Upper lobe of left lung (tissue), 6 donors: ENCODE data around the gene CDKAL1. TPM values are rescaled to one million over a fixed set of nuclear protein-coding genes. Genes with fewer than 3 reads are reported as not detected.

ENCODE experiments used
- ATAC-seq, 2 donors: fragments of 200-7000 bp; cut with Tn5 transposase; one replicate each; pipeline ENCODE4 v1.9.1; 2022; ENCODE audit warnings: mild to moderate bottlenecking in 2 of 2, moderate library complexity in 2 of 2; ENCODE audit not compliant: low FRiP score in 2 of 2
- DNase-seq, 2 donors: peaks; one replicate each; pipeline ENCODE4 v3.0.0-alpha.2; 2019 to 2020
- H3K27ac ChIP-seq, 4 donors: fragments of 200-600 bp; sonication (generic); one replicate each; pipeline ENCODE4 v1.5.1; 2016 to 2019
- H3K27me3 ChIP-seq, 4 donors: fragments of 200-600 bp; sonication (generic); one replicate each; pipeline ENCODE4 v1.5.1; 2017 to 2019
- H3K36me3 ChIP-seq, 4 donors: fragments of 200-600 bp; sonication (generic); one replicate each; pipeline ENCODE4 v1.5.1; 2016 to 2019
- H3K4me1 ChIP-seq, 4 donors: fragments of 200-600 bp; sonication (generic); one replicate each; pipeline ENCODE4 v1.5.1; 2018 to 2019
- H3K4me3 ChIP-seq, 4 donors: fragments of 200-600 bp; sonication (generic); one replicate each; pipeline ENCODE4 v1.5.1; 2017 to 2019; ENCODE audit warnings: mild to moderate bottlenecking in 2 of 4, moderate library complexity in 1 of 4
- H3K9me3 ChIP-seq, 4 donors: fragments of 200-600 bp; sonication (generic); one replicate each; pipeline ENCODE4 v1.5.1; 2018 to 2019
- CTCF ChIP-seq, 6 experiments: fragments of 450-650 bp in 4 of 6; fragments of 200-600 bp in 2 of 6; sonication (generic) in 2 of 6; IDR thresholded peaks; one replicate each; pipeline ENCODE4 v1.5.1; 2016 to 2019; ENCODE audit warnings: antibody characterized with exemption in 6 of 6
- EP300 ChIP-seq, 4 donors: sonication (generic); formaldehyde crosslinking; IDR thresholded peaks; one replicate each; pipeline ENCODE4 v1.5.1; 2017; ENCODE audit warnings: antibody characterized with exemption in 4 of 4, control low read depth in 2 of 4
- POLR2A ChIP-seq, 4 donors: fragments of 450-650 bp; IDR thresholded peaks; one replicate each; pipeline ENCODE4 v1.5.1; 2016 to 2017; ENCODE audit warnings: antibody characterized with exemption in 4 of 4, mild to moderate bottlenecking in 2 of 4
- POLR2AphosphoS5 ChIP-seq, 2 donors: sonication (generic); formaldehyde crosslinking; IDR thresholded peaks; one replicate each; pipeline ENCODE4 v1.5.1; 2017; ENCODE audit warnings: antibody characterized with exemption in 2 of 2
- WGBS, 2 donors: methylation state at CpG; one replicate each; pipeline ENCODE4 v1.1.5; 2017 to 2018; 5-methylcytosine and 5-hydroxymethylcytosine counted together
- total RNA-seq, 6 donors: library from RNA; depleted of rRNA in 4 of 6; stranded (reverse); fragments of >200 nt in 4 of 6; gene quantifications; one replicate each; pipeline versions ENCODE4 v1.1.0 to v1.2.1, GENCODE V29; 2016 to 2021
- donor health status: DM: no; HTN: no; CAD: no; lungs with moderate emphysema.
- donor health status: DM: no; HTN: yes; CAD: no; lungs with severe emphysema.

CDKAL1 gene
- total RNA-seq, 6 donors from 2014 or later: 9.4 to 22.6 (median 13.8) TPM

GRCh38 chr6:21225912-21226311 is 691.7 kb downstream of the CDKAL1 start:
- WGBS, 2 donors: 91 to 97% methylated on average over 5 of the region's 5 CpGs

GRCh38 chr6:21227486-21227885 is 693.2 kb downstream of the CDKAL1 start:
- TF ChIP-seq POLR2AphosphoS5 (IDR thresholded peaks at IDR 0.05) (no peak), CTCF (IDR thresholded peaks at IDR 0.05) (no peak), EP300 (IDR thresholded peaks at IDR 0.05) (no peak), POLR2A (IDR thresholded peaks at IDR 0.05) (no peak)
- no peaks in the 10 kb centered on the region for H3K27me3 ChIP-seq
- peaks cover 0 to 18% (median 4%) of the 10 kb centered on the region in 4 donors for H3K36me3 ChIP-seq
- no peaks in the 10 kb centered on the region for H3K4me1 ChIP-seq
- DNase-seq: no peak
- H3K27ac ChIP-seq: no peak overlapping the region
- H3K4me3 ChIP-seq: no peak overlapping the region
- WGBS, 2 donors: 84 to 93% methylated on average over 6 of the region's 6 CpGs
- ATAC-seq: no peak
- no peaks in the 10 kb centered on the region for H3K9me3 ChIP-seq

More at GRCh38 chr6:21225912-21226311, 691.7 kb downstream of the CDKAL1 start:
- Histone ChIP-seq H3K4me3 (no peak overlapping the region), H3K9me3 (no peaks in the 10 kb centered on the region), H3K4me1 (no peaks in the 10 kb centered on the region), H3K27me3 (no peaks in the 10 kb centered on the region), H3K36me3 (peaks cover 0 to 5% (median 1%) of the 10 kb centered on the region in 4 donors), H3K27ac (no peak overlapping the region)
- TF ChIP-seq POLR2A (IDR thresholded peaks at IDR 0.05): no peak
- no peak for TF ChIP-seq EP300 (IDR thresholded peaks at IDR 0.05)
- no peak for TF ChIP-seq POLR2AphosphoS5 (IDR thresholded peaks at IDR 0.05)
- no peak for TF ChIP-seq CTCF (IDR thresholded peaks at IDR 0.05)
- ATAC-seq (no peak), DNase-seq (no peak)

GRCh38 chr6:21228411-21228810 is 694.2 kb downstream of the CDKAL1 start:
- ATAC-seq (no peak), DNase-seq (no peak)
- Histone ChIP-seq H3K27me3 (no peaks in the 10 kb centered on the region), H3K27ac (no peak overlapping the region), H3K4me3 (no peak overlapping the region), H3K36me3 (peaks cover 0 to 24% (median 4%) of the 10 kb centered on the region in 4 donors), H3K9me3 (no peaks in the 10 kb centered on the region), H3K4me1 (no peaks in the 10 kb centered on the region)
- WGBS, 2 donors: 85 to 97% methylated on average over 2 of the region's 2 CpGs
- no peak for TF ChIP-seq POLR2AphosphoS5 (IDR thresholded peaks at IDR 0.05)
- TF ChIP-seq EP300 (IDR thresholded peaks at IDR 0.05): no peak

GRCh38 chr6:21228876-21229460 is 694.7 kb downstream of the CDKAL1 start:
- peaks cover 0 to 26% (median 4%) of the 10 kb centered on the region in 4 donors for H3K36me3 ChIP-seq
- H3K4me3 ChIP-seq: no peak overlapping the region
- H3K27ac ChIP-seq: no peak overlapping the region
- TF ChIP-seq POLR2A (IDR thresholded peaks at IDR 0.05): no peak
- no peak for TF ChIP-seq EP300 (IDR thresholded peaks at IDR 0.05)
- no peak for TF ChIP-seq CTCF (IDR thresholded peaks at IDR 0.05)
- no peak for TF ChIP-seq POLR2AphosphoS5 (IDR thresholded peaks at IDR 0.05)
- no peaks in the 10 kb centered on the region for H3K27me3 ChIP-seq
- H3K4me1 ChIP-seq: no peaks in the 10 kb centered on the region
- H3K9me3 ChIP-seq: no peaks in the 10 kb centered on the region
- DNase-seq (no peak), ATAC-seq (no peak)
- 85 to 89% methylated on average over 6 of the region's 6 CpGs for WGBS, 2 donors

- DNase-seq: no peak
- Histone ChIP-seq H3K36me3 (peaks cover 0 to 26% (median 4%) of the 10 kb centered on the region in 4 donors), H3K27ac (no peak overlapping the region), H3K4me3 (no peak overlapping the region), H3K4me1 (no peaks in the 10 kb centered on the region), H3K27me3 (no peaks in the 10 kb centered on the region), H3K9me3 (no peaks in the 10 kb centered on the region)
- 91 to 98% methylated on average over 5 of the region's 5 CpGs for WGBS, 2 donors
- no peak for ATAC-seq
- TF ChIP-seq EP300 (IDR thresholded peaks at IDR 0.05): no peak
- no peak for TF ChIP-seq CTCF (IDR thresholded peaks at IDR 0.05)
- no peak for TF ChIP-seq POLR2A (IDR thresholded peaks at IDR 0.05)
- TF ChIP-seq POLR2AphosphoS5 (IDR thresholded peaks at IDR 0.05): no peak
Observed at GRCh38 chr6:21230536-21230935, 696.3 kb downstream of the CDKAL1 start.
